Neural progenitor cell (in vitro differentiated cells): ENCODE data around the gene SEL1L3. TPM values are rescaled to one million over a fixed set of nuclear protein-coding genes. Genes with fewer than 3 reads are reported as not detected.

Experiments used
- DNase-seq: peaks from one replicate; pipeline ENCODE4 v3.0.0-alpha.2; 2016; ENCODE audit warnings: low spot score
- H2AFZ ChIP-seq: fragments of 200-600 bp; sonication (generic); replicated peaks from 2 replicates; pipeline ENCODE4 v1.6.1; 2016; ENCODE audit warnings: antibody characterized with exemption
- H3F3A ChIP-seq: fragments of 200-600 bp; sonication (generic); 2 replicates; pipeline ENCODE4 v1.6.1; 2016; ENCODE audit warnings: antibody characterized with exemption, low read depth
- H3K27ac ChIP-seq: fragments of 200-600 bp; sonication (generic); 2 replicates; pipeline ENCODE4 v1.5.1; 2016; ENCODE audit warnings: mild to moderate bottlenecking
- H3K27me3 ChIP-seq: fragments of 200-600 bp; sonication (generic); 2 replicates; pipeline ENCODE4 v1.6.1; 2016; ENCODE audit warnings: mild to moderate bottlenecking, moderate library complexity
- H3K36me3 ChIP-seq: fragments of 200-600 bp; sonication (generic); 2 replicates; pipeline ENCODE4 v1.5.1; 2016
- H3K4me1 ChIP-seq: fragments of 200-600 bp; sonication (generic); 2 replicates; pipeline ENCODE4 v1.6.1; 2016; ENCODE audit warnings: mixed run types
- H3K4me2 ChIP-seq: fragments of 200-600 bp; sonication (generic); 2 replicates; pipeline ENCODE4 v1.6.1; 2016
- H3K4me3 ChIP-seq: fragments of 200-600 bp; sonication (generic); 2 replicates; pipeline ENCODE4 v1.5.1; 2016
- H3K79me2 ChIP-seq: fragments of 200-600 bp; sonication (generic); 2 replicates; pipeline ENCODE4 v1.6.1; 2016; ENCODE audit warnings: low read depth
- H3K9ac ChIP-seq: fragments of 200-600 bp; sonication (generic); 2 replicates; pipeline ENCODE4 v1.6.1; 2016
- H3K9me3 ChIP-seq: fragments of 200-600 bp; sonication (generic); 2 replicates; pipeline ENCODE4 v1.5.1; 2016; ENCODE audit warnings: low read depth
- H4K20me1 ChIP-seq: fragments of 200-600 bp; sonication (generic); 2 replicates; pipeline ENCODE4 v1.6.1; 2016; ENCODE audit warnings: low read depth
- H3K27ac Mint-ChIP-seq: 3 replicates; pipeline ENCODE4 v1.8.0; 2021; ENCODE audit warnings: mixed read lengths
- H3K27me3 Mint-ChIP-seq: 2 replicates; pipeline ENCODE4 v1.8.0; 2022; ENCODE audit warnings: low read depth, mild to moderate bottlenecking, inconsistent platforms, moderate library complexity, mixed read lengths; ENCODE audit not compliant: insufficient read depth
- H3K36me3 Mint-ChIP-seq: 3 replicates; pipeline ENCODE4 v1.8.0; 2021; ENCODE audit warnings: mixed read lengths
- H3K4me1 Mint-ChIP-seq: 3 replicates; pipeline ENCODE4 v1.8.0; 2021; ENCODE audit warnings: mixed read lengths
- H3K4me3 Mint-ChIP-seq: 3 replicates; pipeline ENCODE4 v1.8.0; 2021; ENCODE audit warnings: mild to moderate bottlenecking, moderate library complexity, mixed read lengths
- H3K9me3 Mint-ChIP-seq: 3 replicates; pipeline ENCODE4 v1.8.0; 2020; ENCODE audit warnings: mixed read lengths
- CTCF ChIP-seq: fragments of 200-600 bp; sonication (generic); IDR thresholded peaks from 2 replicates; pipeline ENCODE4 v1.5.1; 2017; ENCODE audit warnings: antibody characterized with exemption, mild to moderate bottlenecking
- EZH2 ChIP-seq: fragments of 200-600 bp; sonication (generic); IDR thresholded peaks from 2 replicates; pipeline ENCODE4 v1.6.1; 2017; ENCODE audit warnings: antibody characterized with exemption, mild to moderate bottlenecking, moderate library complexity
- EZH2phosphoT487 ChIP-seq: fragments of 200-600 bp; sonication (generic); IDR thresholded peaks from 2 replicates; pipeline ENCODE4 v1.6.1; 2017; ENCODE audit warnings: antibody characterized with exemption
- small RNA-seq: library from RNA; depleted of rRNA; stranded (forward); fragments of <200 nt; gene quantifications from one replicate; pipeline ENCODE3, GENCODE V24; 2015
- total RNA-seq: library from RNA; depleted of rRNA; stranded (reverse); fragments of >200 nt; gene quantifications from 2 replicates; pipeline ENCODE4 v1.2.3, GENCODE V29; 2015; ENCODE audit warnings: low replicate concordance

Gene SEL1L3
- total RNA-seq, 1 donor from 2014 or later: 87.2 TPM

DNA sequence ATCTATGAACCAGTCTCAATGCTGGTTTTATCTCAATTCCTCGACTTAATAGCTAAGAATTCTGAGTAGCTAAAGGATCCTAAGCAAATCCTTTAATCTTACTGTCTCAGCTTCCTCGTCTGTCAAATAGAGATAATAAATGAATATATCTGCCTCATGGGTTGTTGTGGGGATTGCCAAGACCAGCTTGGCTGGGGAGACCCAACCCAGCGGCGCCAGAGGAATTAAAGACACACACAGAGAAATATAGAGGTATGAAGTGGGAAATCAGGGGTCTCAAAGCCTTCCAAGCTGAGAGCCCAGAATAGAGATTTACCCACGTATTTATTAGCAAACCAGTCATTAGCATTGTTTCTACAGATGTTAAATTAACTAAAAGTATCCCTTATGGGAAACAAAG, 165.3 kb downstream of the SEL1L3 start:
- peaks cover 3% of the 10 kb centered on the region for H3K27me3 ChIP-seq
- H3F3A ChIP-seq: no peaks in the 10 kb centered on the region
- Mint-ChIP-seq H3K4me1 (peaks cover 8% of the 10 kb centered on the region), H3K27me3 (peaks cover 2% of the 10 kb centered on the region), H3K9me3 (peaks cover 4% of the 10 kb centered on the region), H3K36me3 (no peaks in the 10 kb centered on the region), H3K4me3 (no peak overlapping the region), H3K27ac (no peak overlapping the region)
- H3K36me3 ChIP-seq: no peaks in the 10 kb centered on the region
- no peaks in the 10 kb centered on the region for H3K9me3 ChIP-seq
- no peak overlapping the region for H2AFZ ChIP-seq
- H3K27ac ChIP-seq: no peak overlapping the region
- H3K4me1 ChIP-seq: peaks cover 11% of the 10 kb centered on the region
- no peak overlapping the region for H3K4me2 ChIP-seq
- H4K20me1 ChIP-seq: no peaks in the 10 kb centered on the region
- H3K79me2 ChIP-seq: no peaks in the 10 kb centered on the region
- TF ChIP-seq EZH2phosphoT487: no peak
- no peak for TF ChIP-seq EZH2
- TF ChIP-seq CTCF: no peak
- DNase-seq: no peak
- H3K9ac ChIP-seq: no peak overlapping the region
- no peak overlapping the region for H3K4me3 ChIP-seq

Small RNA genes lying within 50 kb of the gene (small RNA-seq; reads per million reads assigned to genes)
- gene MTND4LP22: not detected

Other genes with a start within 250 kb of the SEL1L3 start
- gene SLC34A2, start 207.1 kb downstream of the SEL1L3 start, total RNA-seq: 0.12 TPM in 1 of 2 replicates, not detected in the other
- 51.7 and 57.5 TPM in 2 replicates for gene SMIM20, start 51.2 kb upstream of the SEL1L3 start, total RNA-seq